ENCODE results near the gene RUSC2.
A peak's percentile ranks its signal among the peaks of the same experiment; 100 is the strongest.
"Not testable (repeated sequence)": the region's sequence is repeated elsewhere in the genome, so short reads cannot be mapped to it uniquely, and the experiment has no call there.

The RUSC2 gene

GRCh38 chr9:35489313-35490154, at the start of gene RUSC2:
TSS of gene RUSC2 (plus strand) at chr9:35490111. CDS start at chr9:35546522, 56,411 bp downstream.
- peak; percentile 74 for DNase-seq (ENCODE audit: low read depth, low spot score)

- no peak for DNase-seq (ENCODE audit: low read depth, low spot score)
Observed at GRCh38 chr9:35446012-35446411, 43.9 kb upstream of the RUSC2 start.

- DNase-seq (ENCODE audit: low read depth, low spot score) = no peak
Observed at GRCh38 chr9:35448496-35448895, 41.4 kb upstream of the RUSC2 start.

GRCh38 chr9:35452481-35452880, 37.4 kb upstream of the RUSC2 start:
- DNase-seq (ENCODE audit: low read depth, low spot score) = no peak

- DNase-seq (ENCODE audit: low read depth, low spot score) = no peak
Observed at GRCh38 chr9:35453786-35454185, 36.1 kb upstream of the RUSC2 start.

- no peak for DNase-seq (ENCODE audit: low read depth, low spot score)
Observed at GRCh38 chr9:35464141-35465025, 25.5 kb upstream of the RUSC2 start.

GRCh38 chr9:35470340-35470739, 19.6 kb upstream of the RUSC2 start:
- no peak for DNase-seq (ENCODE audit: low read depth, low spot score)

GRCh38 chr9:35470894-35471293, 19.0 kb upstream of the RUSC2 start:
- no peak for DNase-seq (ENCODE audit: low read depth, low spot score)

GRCh38 chr9:35476596-35476995, 13.3 kb upstream of the RUSC2 start:
- DNase-seq (ENCODE audit: low read depth, low spot score) = no peak

GRCh38 chr9:35477211-35477855, 12.6 kb upstream of the RUSC2 start:
- peak; percentile 69 for DNase-seq (ENCODE audit: low read depth, low spot score)

- no peak for DNase-seq (ENCODE audit: low read depth, low spot score)
Observed at GRCh38 chr9:35478871-35479270, 11.0 kb upstream of the RUSC2 start.

GRCh38 chr9:35481347-35481975, 8.4 kb upstream of the RUSC2 start:
- peak; percentile 31 for DNase-seq (ENCODE audit: low read depth, low spot score)

GRCh38 chr9:35482071-35482470, 7.8 kb upstream of the RUSC2 start:
- no peak for DNase-seq (ENCODE audit: low read depth, low spot score)

- no peak for DNase-seq (ENCODE audit: low read depth, low spot score)
Observed at GRCh38 chr9:35484406-35484805, 5.5 kb upstream of the RUSC2 start.

- no peak for DNase-seq (ENCODE audit: low read depth, low spot score)
Observed at GRCh38 chr9:35487081-35487480, 2.8 kb upstream of the RUSC2 start.

- DNase-seq (ENCODE audit: low read depth, low spot score) = no peak
Observed at GRCh38 chr9:35488021-35488420, 1.9 kb upstream of the RUSC2 start.

- no peak for DNase-seq (ENCODE audit: low read depth, low spot score)
Observed at GRCh38 chr9:35488566-35489312, 1.2 kb upstream of the RUSC2 start.

- DNase-seq (ENCODE audit: low read depth, low spot score) = no peak
Observed at GRCh38 chr9:35490155-35490909, 421 bp downstream of the RUSC2 start.

GRCh38 chr9:35490910-35491465, 1.1 kb downstream of the RUSC2 start:
- no peak for DNase-seq (ENCODE audit: low read depth, low spot score)

GRCh38 chr9:35493119-35493518, 3.2 kb downstream of the RUSC2 start:
- DNase-seq (ENCODE audit: low read depth, low spot score) = not testable (repeated sequence)

Measured in smooth muscle cell of the brain vasculature (primary cell).